BLaER1 treated with 17β-estradiol and CSF1 and Interleukin-3, amounts not matched to agents 10 nM and 100 nM (cell line): ENCODE data around the gene UGGT1.

Source experiments
- H3K27ac ChIP-seq, 11 experiments: shearing (Covaris generic); formaldehyde crosslinking; 2 replicates each; pipeline ENCODE4 v1.8.1; 2022
- H3K27me3 ChIP-seq, 11 experiments: shearing (Covaris generic); formaldehyde crosslinking; 2 replicates each; pipeline ENCODE4 v1.8.1; 2022
- H3K36me3 ChIP-seq, 11 experiments: shearing (Covaris generic); formaldehyde crosslinking; 2 replicates each; pipeline ENCODE4 v1.8.1; 2022
- H3K4me1 ChIP-seq, 10 experiments: shearing (Covaris generic); formaldehyde crosslinking; 2 replicates each; pipeline ENCODE4 v1.8.1; 2022
- H3K4me2 ChIP-seq, 11 experiments: shearing (Covaris generic); formaldehyde crosslinking; 2 replicates each; pipeline ENCODE4 v1.8.1; 2022
- H3K4me3 ChIP-seq, 10 experiments: shearing (Covaris generic); formaldehyde crosslinking; 2 replicates each; pipeline ENCODE4 v1.8.1; 2022
- H3K9ac ChIP-seq, 11 experiments: shearing (Covaris generic); formaldehyde crosslinking; 2 replicates each; pipeline ENCODE4 v1.8.1; 2022
- H3K9me3 ChIP-seq, 11 experiments: shearing (Covaris generic); formaldehyde crosslinking; replicated peaks in 1 of 11; 2 replicates each; pipeline ENCODE4 v1.8.1; 2022
- H4K20me1 ChIP-seq, 11 experiments: shearing (Covaris generic); formaldehyde crosslinking; 2 replicates each; pipeline ENCODE4 v1.8.1; 2022
- Cebpa-rat ChIP-seq, 11 experiments: shearing (Covaris generic); IDR thresholded peaks; 2 replicates each; pipeline ENCODE4 v1.8.1; 2022

UGGT1 gene

GRCh38 chr2:128214251-128214650 lies 123.3 kb downstream of the UGGT1 start:
- Histone ChIP-seq H3K36me3 (no peaks in the 10 kb centered on the region; a peak in 1 of 22 replicates), H4K20me1 (no peaks in the 10 kb centered on the region), H3K4me2 (no peak overlapping the region), H3K9me3 (peaks cover 17 to 25% (median 19%) of the 10 kb centered on the region in 11 experiments), H3K27ac (no peak overlapping the region), H3K4me3 (no peak overlapping the region), H3K4me1 (peaks cover 13 to 32% (median 19%) of the 10 kb centered on the region in 10 experiments), H3K9ac (no peak overlapping the region), H3K27me3 (no peaks in the 10 kb centered on the region)
- no peak for TF ChIP-seq Cebpa-rat (IDR thresholded peaks at IDR 0.05)

- TF ChIP-seq Cebpa-rat (IDR thresholded peaks at IDR 0.05), result no peak
- peaks cover 13 to 32% (median 19%) of the 10 kb centered on the region in 10 experiments for H3K4me1 ChIP-seq
- no peak overlapping the region for H3K4me2 ChIP-seq
- no peak overlapping the region for H3K27ac ChIP-seq
- no peaks in the 10 kb centered on the region for H3K27me3 ChIP-seq
- no peak overlapping the region for H3K4me3 ChIP-seq
- peaks cover 10 to 18% (median 12%) of the 10 kb centered on the region in 11 experiments for H3K9me3 ChIP-seq
- no peak overlapping the region for H3K9ac ChIP-seq
- H3K36me3 ChIP-seq, result no peaks in the 10 kb centered on the region
- H4K20me1 ChIP-seq, result no peaks in the 10 kb centered on the region
These were observed 124.0 kb downstream of the UGGT1 start for GRCh38 chr2:128214866-128215460.

- Histone ChIP-seq H3K27me3 (no peaks in the 10 kb centered on the region; a peak in 1 of 22 replicates), H3K4me3 (no peak overlapping the region), H3K9me3 (peaks cover 4 to 13% (median 7%) of the 10 kb centered on the region in 11 experiments; a peak in 11 of 22 replicates), H3K36me3 (no peaks in the 10 kb centered on the region), H3K27ac (no peak overlapping the region), H3K4me1 (peaks cover 10 to 27% (median 16%) of the 10 kb centered on the region in 10 experiments), H3K4me2 (no peak overlapping the region), H4K20me1 (no peaks in the 10 kb centered on the region), H3K9ac (no peak overlapping the region)
- TF ChIP-seq Cebpa-rat (IDR thresholded peaks at IDR 0.05), result no peak
These were observed 125.1 kb downstream of the UGGT1 start for GRCh38 chr2:128215897-128216642.

DNA sequence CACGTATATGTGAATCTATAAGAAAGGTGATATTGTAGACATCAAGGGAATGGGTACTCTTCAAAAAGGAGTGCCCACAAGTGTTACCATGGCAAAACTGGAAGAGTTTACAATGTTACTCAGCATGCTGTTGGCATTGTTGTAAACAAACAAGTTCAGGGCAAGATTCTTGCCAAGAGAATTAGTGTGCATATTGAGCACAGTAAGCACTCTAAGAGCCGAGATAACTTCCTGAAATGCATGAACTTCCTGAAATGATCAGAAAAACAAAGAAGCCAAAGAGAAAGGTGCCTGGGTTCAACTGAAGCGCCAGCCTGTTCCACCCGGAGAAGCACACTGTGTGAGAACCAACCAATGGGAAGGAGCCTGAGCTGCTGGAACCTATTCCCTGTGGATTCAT lies 126.7 kb downstream of the UGGT1 start:
- Histone ChIP-seq H3K9me3 (peaks cover 4 to 13% (median 7%) of the 10 kb centered on the region in 11 experiments; a peak in 11 of 22 replicates), H4K20me1 (no peaks in the 10 kb centered on the region), H3K27ac (peak overlapping the region in 6 of 11 experiments; percentile 45 to 74 (median 70); a peak in 12 of 22 replicates), H3K4me3 (no peak overlapping the region), H3K4me1 (peaks cover 2 to 16% (median 11%) of the 10 kb centered on the region in 10 experiments; a peak in 19 of 20 replicates), H3K36me3 (no peaks in the 10 kb centered on the region), H3K4me2 (peak overlapping the region in 10 of 11 experiments; percentile 18 to 78 (median 42); a peak in 17 of 22 replicates), H3K9ac (peak overlapping the region in 1 of 11 experiments; percentile 54; a peak in 2 of 22 replicates), H3K27me3 (no peaks in the 10 kb centered on the region; a peak in 1 of 22 replicates)
- no peak for TF ChIP-seq Cebpa-rat (IDR thresholded peaks at IDR 0.05)

DNA sequence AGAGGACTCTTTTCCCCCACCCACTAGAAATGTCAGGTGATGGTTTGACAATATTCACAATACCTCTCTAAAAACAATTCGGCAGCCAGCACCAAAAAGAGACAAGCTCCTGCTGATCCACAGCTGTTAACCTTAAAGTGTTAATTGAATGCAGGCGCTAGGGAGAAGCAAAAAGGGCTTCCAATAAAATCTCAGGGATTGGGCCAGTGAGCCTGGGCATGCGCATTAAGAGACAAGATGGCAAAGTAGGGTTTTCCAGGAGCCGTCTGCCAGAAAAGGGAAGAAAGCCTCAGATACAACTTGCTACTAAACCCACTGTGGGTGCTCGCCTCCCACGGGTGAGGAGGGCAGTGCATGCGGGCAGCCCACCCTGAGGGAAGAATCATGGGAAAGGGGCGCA lies 128.9 kb downstream of the UGGT1 start:
- H3K27me3 ChIP-seq, result no peaks in the 10 kb centered on the region; a peak in 1 of 22 replicates
- no peak overlapping the region for H3K4me2 ChIP-seq
- no peaks in the 10 kb centered on the region for H4K20me1 ChIP-seq
- no peak overlapping the region for H3K4me3 ChIP-seq
- peaks cover 0 to 15% (median 10%) of the 10 kb centered on the region in 10 experiments; a peak in 18 of 20 replicates for H3K4me1 ChIP-seq
- H3K27ac ChIP-seq, result no peak overlapping the region
- peaks cover 4 to 13% (median 7%) of the 10 kb centered on the region in 11 experiments; a peak in 11 of 22 replicates for H3K9me3 ChIP-seq
- no peak for TF ChIP-seq Cebpa-rat (IDR thresholded peaks at IDR 0.05)
- H3K9ac ChIP-seq, result no peak overlapping the region
- H3K36me3 ChIP-seq, result no peaks in the 10 kb centered on the region

- H3K27me3 ChIP-seq, result peaks cover 10 to 13% (median 11%) of the 10 kb centered on the region in 11 experiments
- H3K27ac ChIP-seq, result no peak overlapping the region
- H3K9me3 ChIP-seq, result peaks cover 6 to 13% (median 8%) of the 10 kb centered on the region in 11 experiments; a peak in 20 of 22 replicates
- no peaks in the 10 kb centered on the region for H4K20me1 ChIP-seq
- no peak overlapping the region for H3K4me2 ChIP-seq
- H3K36me3 ChIP-seq, result no peaks in the 10 kb centered on the region
- no peak for TF ChIP-seq Cebpa-rat (IDR thresholded peaks at IDR 0.05)
- H3K9ac ChIP-seq, result no peak overlapping the region
- no peak overlapping the region for H3K4me3 ChIP-seq
- H3K4me1 ChIP-seq, result peaks cover 0 to 17% (median 4%) of the 10 kb centered on the region in 10 experiments; a peak in 8 of 20 replicates
These were observed 136.9 kb downstream of the UGGT1 start for GRCh38 chr2:128227862-128228261.

DNA sequence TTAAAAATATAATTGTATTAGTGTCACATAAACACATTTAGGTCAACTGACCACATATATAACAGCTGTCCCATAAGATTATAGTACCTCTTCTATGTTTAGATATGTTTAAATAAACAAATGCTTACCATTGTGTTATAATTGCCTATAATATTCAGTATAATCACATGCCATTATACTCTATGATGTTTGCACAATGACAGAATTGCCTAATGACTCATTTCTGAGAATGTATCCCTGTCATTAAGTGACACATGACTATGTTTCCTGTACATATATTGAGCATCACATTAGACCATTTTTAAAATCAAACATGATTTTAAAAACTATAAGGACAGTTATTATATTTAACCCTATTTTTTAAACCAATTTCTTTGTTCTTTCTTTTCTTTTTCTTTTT lies 137.9 kb downstream of the UGGT1 start:
- Histone ChIP-seq H3K4me1 (peaks cover 0 to 17% (median 7%) of the 10 kb centered on the region in 10 experiments; a peak in 11 of 20 replicates), H3K27ac (no peak overlapping the region), H3K4me3 (no peak overlapping the region), H3K4me2 (no peak overlapping the region; a peak in 1 of 22 replicates), H3K9me3 (peaks cover 6 to 13% (median 8%) of the 10 kb centered on the region in 11 experiments; a peak in 20 of 22 replicates), H3K27me3 (peaks cover 13 to 18% (median 16%) of the 10 kb centered on the region in 11 experiments), H3K9ac (no peak overlapping the region), H4K20me1 (no peaks in the 10 kb centered on the region), H3K36me3 (no peaks in the 10 kb centered on the region)
- TF ChIP-seq Cebpa-rat (IDR thresholded peaks at IDR 0.05), result no peak

- Histone ChIP-seq H3K9ac (peak overlapping the region; percentile 58 to 82 (median 78); a peak in 21 of 22 replicates), H3K36me3 (no peaks in the 10 kb centered on the region), H3K27ac (peak overlapping the region in 6 of 11 experiments; percentile 12 to 70 (median 56); a peak in 9 of 22 replicates), H3K4me3 (peak overlapping the region; percentile 63 to 80 (median 74)), H3K4me2 (peak overlapping the region; percentile 84 to 98 (median 94)), H4K20me1 (no peaks in the 10 kb centered on the region), H3K4me1 (peaks cover 0 to 29% (median 10%) of the 10 kb centered on the region in 10 experiments; a peak in 12 of 20 replicates), H3K9me3 (no peaks in the 10 kb centered on the region), H3K27me3 (peaks cover 13 to 18% (median 16%) of the 10 kb centered on the region in 11 experiments)
- TF ChIP-seq Cebpa-rat (IDR thresholded peaks at IDR 0.05), result no peak
These were observed 142.2 kb downstream of the UGGT1 start for GRCh38 chr2:128232965-128233789.
